SK-N-SH (cell line): Measurements from ENCODE around the gene SMYD3. TPM values are rescaled to one million over a fixed set of nuclear protein-coding genes. Genes with fewer than 3 reads are reported as not detected.

Experiments used
- CTCF ChIA-PET: fragments of 300-600, 350-600 bp; formaldehyde crosslinking; extraction: SDS; loops from one replicate; lab custom pipeline; 2021; lab: Yijun Ruan, JAX
- POLR2A ChIA-PET: fragments of 350-600 bp; sonication (Branson Sonifier 250); formaldehyde crosslinking; extraction: SDS; loops from one replicate; lab custom pipeline; 2020; ENCODE audit warnings: antibody characterized with exemption, inconsistent platforms; lab: Yijun Ruan, JAX
- DNase-seq: peaks from one replicate; pipeline ENCODE4 v3.0.0; 2012
- H2AFZ ChIP-seq: fragments of 200-600 bp; sonication (generic); 2 replicates; pipeline ENCODE4 v1.8.1; 2016; ENCODE audit warnings: antibody characterized with exemption, mild to moderate bottlenecking, low read depth
- H3F3A ChIP-seq: fragments of 200-600 bp; sonication (generic); replicated peaks from 2 replicates; pipeline ENCODE3; 2016; ENCODE audit warnings: antibody characterized with exemption, mild to moderate bottlenecking; ENCODE audit not compliant: insufficient read depth
- H3K27ac ChIP-seq, 2 experiments: fragments of 200-500 bp in 1 of 2; fragments of 200-600 bp in 1 of 2; sonication (Bioruptor generic) in 1 of 2; sonication (generic), shearing (Covaris generic) in 1 of 2; 2 replicates each; pipeline versions ENCODE4 v1.5.1 to v1.6.1; 2014 to 2016; ENCODE audit warnings: low read depth in 2 of 2, inconsistent platforms in 1 of 2, low read length in 1 of 2, mild to moderate bottlenecking in 1 of 2, mixed read lengths in 1 of 2
- H3K27me3 ChIP-seq: fragments of 200-600 bp; sonication (generic), shearing (Covaris generic); 2 replicates; pipeline ENCODE4 v1.6.1; 2016; ENCODE audit warnings: mixed run types; ENCODE audit not compliant: insufficient read depth
- H3K36me3 ChIP-seq, 2 experiments: fragments of 200-500 bp in 1 of 2; fragments of 200-600 bp in 1 of 2; sonication (Bioruptor generic) in 1 of 2; sonication (generic) in 1 of 2; replicated peaks in 1 of 2; 2 replicates each; pipeline versions ENCODE3 to v1.5.1; 2014 to 2016; ENCODE audit warnings: low read length in 1 of 2, mild to moderate bottlenecking in 1 of 2; ENCODE audit not compliant: insufficient read depth in 2 of 2, control insufficient read depth in 1 of 2
- H3K4me1 ChIP-seq, 2 experiments: fragments of 200-500 bp in 1 of 2; fragments of 200-600 bp in 1 of 2; sonication (Bioruptor generic) in 1 of 2; sonication (generic), shearing (Covaris generic) in 1 of 2; 2 replicates each; pipeline versions ENCODE4 v1.5.1 to v1.6.1; 2014 to 2016; ENCODE audit warnings: low read depth in 1 of 2, low read length in 1 of 2, mixed run types in 1 of 2; ENCODE audit not compliant: insufficient read depth in 2 of 2, control insufficient read depth in 1 of 2
- H3K4me2 ChIP-seq: fragments of 200-600 bp; sonication (generic), shearing (Covaris generic); 2 replicates; pipeline ENCODE4 v1.6.1; 2017; ENCODE audit warnings: mixed run types
- H3K4me3 ChIP-seq, 2 experiments: fragments of 200-500 bp in 1 of 2; fragments of 200-600 bp in 1 of 2; sonication (Bioruptor generic) in 1 of 2; sonication (generic), shearing (Covaris generic) in 1 of 2; 2 replicates each; pipeline versions ENCODE4 v1.5.1 to v1.8.1; 2014 to 2016; ENCODE audit warnings: low read depth in 2 of 2, inconsistent platforms in 1 of 2, low read length in 1 of 2, mild to moderate bottlenecking in 1 of 2, mixed read lengths in 1 of 2, moderate library complexity in 1 of 2
- H3K79me2 ChIP-seq: fragments of 200-600 bp; sonication (generic); 2 replicates; pipeline ENCODE4 v1.8.1; 2017; ENCODE audit warnings: mild to moderate bottlenecking; ENCODE audit not compliant: insufficient read depth
- H3K9ac ChIP-seq: fragments of 200-600 bp; sonication (generic); 2 replicates; pipeline ENCODE4 v1.6.1; 2017; ENCODE audit warnings: mixed run types
- H3K9me2 ChIP-seq: fragments of 200-600 bp; sonication (generic); 2 replicates; pipeline ENCODE4 v1.6.1; 2017; ENCODE audit warnings: mixed run types
- H3K9me3 ChIP-seq: fragments of 200-600 bp; sonication (generic); 2 replicates; pipeline ENCODE4 v1.6.1; 2017; ENCODE audit warnings: mixed run types, mild to moderate bottlenecking, moderate library complexity
- H4K20me1 ChIP-seq: fragments of 200-600 bp; sonication (generic); 2 replicates; pipeline ENCODE4 v1.6.1; 2017; ENCODE audit warnings: mild to moderate bottlenecking, mixed run types; ENCODE audit not compliant: insufficient read depth
- EZH2phosphoT487 ChIP-seq: fragments of 200-600 bp; sonication (generic); IDR thresholded peaks from 2 replicates; pipeline ENCODE4 v1.6.1; 2017; ENCODE audit warnings: low read depth, mixed run types, mild to moderate bottlenecking, antibody characterized with exemption, moderate library complexity, borderline replicate concordance
- GABPA ChIP-seq: IDR thresholded peaks from 2 replicates; pipeline ENCODE4 v1.4.0; 2012; ENCODE audit warnings: low read depth, mild to moderate bottlenecking
- GATA2 ChIP-seq: sonication (generic); formaldehyde crosslinking; IDR thresholded peaks from 2 replicates; pipeline ENCODE4 v1.5.0; 2020; ENCODE audit warnings: mild to moderate bottlenecking, missing genetic modification reagents
- JUND ChIP-seq: IDR thresholded peaks from 2 replicates; pipeline ENCODE4 v1.4.0; 2012
- MXI1 ChIP-seq: IDR thresholded peaks from 2 replicates; pipeline ENCODE4 v1.6.1; 2012; ENCODE audit warnings: mild to moderate bottlenecking, low read depth, low read length, improper control_type of control experiment
- NRF1 ChIP-seq: IDR thresholded peaks from 2 replicates; pipeline ENCODE4 v1.6.1; 2012; ENCODE audit warnings: low read depth, mild to moderate bottlenecking, low read length
- RAD21 ChIP-seq: IDR thresholded peaks from 2 replicates; pipeline ENCODE4 v1.6.1; 2012; ENCODE audit warnings: mild to moderate bottlenecking, low read length
- RCOR1 ChIP-seq: fragments of 150-350 bp; IDR thresholded peaks from 2 replicates; pipeline ENCODE4 v1.6.1; 2017; ENCODE audit warnings: antibody characterized with exemption, low read length
- RXRA ChIP-seq: IDR thresholded peaks from 2 replicates; pipeline ENCODE4 v1.4.0; 2012; ENCODE audit warnings: low read depth, mild to moderate bottlenecking, borderline replicate concordance
- TAF1 ChIP-seq: IDR thresholded peaks from 2 replicates; pipeline ENCODE4 v1.6.1; 2012; ENCODE audit warnings: low read depth, mild to moderate bottlenecking, low read length, moderate library complexity, borderline replicate concordance
- TCF12 ChIP-seq: IDR thresholded peaks from 2 replicates; pipeline ENCODE4 v1.4.0; 2012
- TEAD4 ChIP-seq: IDR thresholded peaks from 2 replicates; pipeline ENCODE4 v1.4.0; 2012; ENCODE audit warnings: mild to moderate bottlenecking, borderline replicate concordance; ENCODE audit not compliant: insufficient read depth
- WGBS: methylation state at CpG from one replicate; pipeline ENCODE4 v1.1.6; 2017; ENCODE audit warnings: low lambda C conversion rate; 5-methylcytosine and 5-hydroxymethylcytosine counted together
- polyA plus RNA-seq, 3 experiments: library from polyadenylated mRNA; depleted of rRNA; stranded (reverse); fragments of >200 nt; gene quantifications; 2 replicates each; pipeline ENCODE4 v1.2.3, GENCODE V29; 2012
- TF ChIP-seq, protein P1 (sequence below): fragments of 150-350 bp; IDR thresholded peaks from 2 replicates; pipeline ENCODE4 v1.6.1; 2016; ENCODE audit warnings: mild to moderate bottlenecking, low read depth, low read length
- TF ChIP-seq, protein P2 (sequence below): IDR thresholded peaks from 2 replicates; pipeline ENCODE4 v1.4.0; 2012; ENCODE audit warnings: low read depth, borderline replicate concordance

Gene SMYD3
- polyA plus RNA-seq, 1 of the 3 experiments (the other 2 are of a cell fraction), result 31.4 TPM

DNA sequence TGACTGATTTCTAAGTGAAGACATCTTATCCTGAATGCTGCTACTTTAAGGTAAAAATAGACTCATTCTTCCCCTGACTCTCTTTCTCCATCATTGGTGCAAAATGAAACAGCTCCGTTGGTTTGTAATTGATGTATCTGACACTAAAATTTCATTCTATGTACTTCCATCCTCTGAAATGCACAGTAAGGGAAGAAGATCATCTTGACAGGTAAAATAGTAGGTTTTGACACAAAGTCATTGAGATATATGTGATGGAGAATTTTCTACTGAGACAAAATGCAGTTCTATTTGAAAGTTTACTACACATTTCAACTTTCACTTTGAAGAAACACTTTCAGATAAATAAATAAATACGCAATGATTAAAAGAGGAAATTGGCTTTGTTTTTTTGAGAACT lies 348.9 kb downstream of the SMYD3 start:
- DNase-seq, result no peak
- H3K27ac ChIP-seq, result no peak overlapping the region
- TF ChIP-seq JUND (no peak), RAD21 (no peak), TCF12 (no peak), EZH2phosphoT487 (no peak), TEAD4 (no peak), RCOR1 (no peak), GABPA (no peak), RXRA (no peak), TAF1 (no peak), GATA2 (no peak), NRF1 (no peak)
- TF ChIP-seq, protein P1, sequence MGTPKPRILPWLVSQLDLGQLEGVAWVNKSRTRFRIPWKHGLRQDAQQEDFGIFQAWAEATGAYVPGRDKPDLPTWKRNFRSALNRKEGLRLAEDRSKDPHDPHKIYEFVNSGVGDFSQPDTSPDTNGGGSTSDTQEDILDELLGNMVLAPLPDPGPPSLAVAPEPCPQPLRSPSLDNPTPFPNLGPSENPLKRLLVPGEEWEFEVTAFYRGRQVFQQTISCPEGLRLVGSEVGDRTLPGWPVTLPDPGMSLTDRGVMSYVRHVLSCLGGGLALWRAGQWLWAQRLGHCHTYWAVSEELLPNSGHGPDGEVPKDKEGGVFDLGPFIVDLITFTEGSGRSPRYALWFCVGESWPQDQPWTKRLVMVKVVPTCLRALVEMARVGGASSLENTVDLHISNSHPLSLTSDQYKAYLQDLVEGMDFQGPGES, result no peak
- POLR2A ChIA-PET, result no interaction called here
- no peaks in the 10 kb centered on the region for H3K9me2 ChIP-seq
- H2AFZ ChIP-seq, result no peak overlapping the region
- no peaks in the 10 kb centered on the region for H4K20me1 ChIP-seq
- H3K9ac ChIP-seq, result no peak overlapping the region
- peaks cover 3% of the 10 kb centered on the region for H3F3A ChIP-seq
- no peaks in the 10 kb centered on the region for H3K9me3 ChIP-seq
- peaks cover 3 to 8% of the 10 kb centered on the region in 2 experiments; a peak in 3 of 4 replicates for H3K4me1 ChIP-seq
- no peak overlapping the region for H3K4me3 ChIP-seq
- no peak overlapping the region for H3K4me2 ChIP-seq
- no peaks in the 10 kb centered on the region for H3K36me3 ChIP-seq
- CTCF ChIA-PET, result no interaction called here
- WGBS, result 97% methylated on average over 2 of the region's 2 CpGs
- no peaks in the 10 kb centered on the region for H3K79me2 ChIP-seq
- no peaks in the 10 kb centered on the region for H3K27me3 ChIP-seq

DNA sequence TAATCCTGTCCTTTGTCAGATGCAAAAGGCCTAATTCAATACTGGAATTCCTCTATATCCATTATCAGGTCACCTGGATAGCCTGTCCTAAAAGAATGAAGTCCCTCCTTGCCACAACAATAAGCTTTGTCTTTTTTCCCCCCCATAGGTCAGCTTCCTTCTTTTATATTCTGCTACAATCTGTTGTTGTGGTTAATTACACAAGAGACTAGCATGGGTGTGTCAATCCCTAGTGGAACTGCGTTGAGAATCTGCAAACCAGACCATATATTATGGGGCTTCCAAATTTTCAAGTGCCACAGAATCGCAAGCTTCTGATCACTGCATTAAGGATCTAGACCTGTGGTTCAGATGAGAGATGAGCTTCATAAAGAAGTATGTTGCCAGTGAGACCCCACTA lies 349.6 kb downstream of the SMYD3 start:
- Histone ChIP-seq H3K27ac (no peak overlapping the region), H3K4me1 (peaks cover 3 to 8% of the 10 kb centered on the region in 2 experiments; a peak in 3 of 4 replicates), H3K4me2 (no peak overlapping the region), H3K79me2 (no peaks in the 10 kb centered on the region), H3K27me3 (no peaks in the 10 kb centered on the region), H3K4me3 (no peak overlapping the region), H3F3A (peaks cover 3% of the 10 kb centered on the region), H3K9me2 (no peaks in the 10 kb centered on the region), H3K36me3 (no peaks in the 10 kb centered on the region), H4K20me1 (no peaks in the 10 kb centered on the region), H3K9me3 (no peaks in the 10 kb centered on the region), H3K9ac (no peak overlapping the region), H2AFZ (no peak overlapping the region)
- CTCF ChIA-PET, result no interaction called here
- DNase-seq, result no peak
- WGBS, result 94% methylated on average over 2 of the region's 2 CpGs
- TF ChIP-seq RXRA, result no peak
- no peak for TF ChIP-seq RCOR1
- no peak for TF ChIP-seq MXI1
- TF ChIP-seq, protein P2, sequence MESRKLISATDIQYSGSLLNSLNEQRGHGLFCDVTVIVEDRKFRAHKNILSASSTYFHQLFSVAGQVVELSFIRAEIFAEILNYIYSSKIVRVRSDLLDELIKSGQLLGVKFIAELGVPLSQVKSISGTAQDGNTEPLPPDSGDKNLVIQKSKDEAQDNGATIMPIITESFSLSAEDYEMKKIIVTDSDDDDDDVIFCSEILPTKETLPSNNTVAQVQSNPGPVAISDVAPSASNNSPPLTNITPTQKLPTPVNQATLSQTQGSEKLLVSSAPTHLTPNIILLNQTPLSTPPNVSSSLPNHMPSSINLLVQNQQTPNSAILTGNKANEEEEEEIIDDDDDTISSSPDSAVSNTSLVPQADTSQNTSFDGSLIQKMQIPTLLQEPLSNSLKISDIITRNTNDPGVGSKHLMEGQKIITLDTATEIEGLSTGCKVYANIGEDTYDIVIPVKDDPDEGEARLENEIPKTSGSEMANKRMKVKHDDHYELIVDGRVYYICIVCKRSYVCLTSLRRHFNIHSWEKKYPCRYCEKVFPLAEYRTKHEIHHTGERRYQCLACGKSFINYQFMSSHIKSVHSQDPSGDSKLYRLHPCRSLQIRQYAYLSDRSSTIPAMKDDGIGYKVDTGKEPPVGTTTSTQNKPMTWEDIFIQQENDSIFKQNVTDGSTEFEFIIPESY, result no peak
- POLR2A ChIA-PET, result no interaction called here
